HG02981 (cell line): Measurements from ENCODE around the gene GPATCH1.
"Not testable (repeated sequence)": the region's sequence is repeated elsewhere in the genome, so short reads cannot be mapped to it uniquely, and the experiment has no call there.

Experiments used
- ATAC-seq: cut with Tn5 transposase; IDR thresholded peaks from one replicate; pipeline ENCODE4 v1.9.1; 2021; ENCODE audit warnings: mild to moderate bottlenecking, moderate library complexity; ENCODE audit not compliant: unreplicated experiment

The GPATCH1 gene

DNA sequence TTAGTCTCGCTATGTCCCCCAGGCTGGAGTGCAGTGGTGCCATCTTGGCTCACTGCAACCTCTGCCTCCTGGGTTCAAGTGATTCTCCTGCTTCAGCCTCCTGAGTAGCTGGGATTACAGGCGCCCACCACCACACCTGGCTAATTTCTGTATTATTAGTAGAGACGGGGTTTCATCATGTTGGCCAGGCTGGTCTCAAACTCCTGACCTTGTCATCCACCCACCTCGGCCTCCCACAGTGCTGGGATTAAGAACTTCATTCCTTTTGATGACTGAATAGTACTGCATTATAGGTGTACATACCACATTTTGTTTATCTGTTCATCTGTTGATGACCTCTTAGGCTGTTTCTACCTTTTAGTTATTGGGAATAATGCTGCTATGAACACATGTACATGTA, 71.6 kb downstream of the GPATCH1 start:
- ATAC-seq = not testable (repeated sequence)

DNA sequence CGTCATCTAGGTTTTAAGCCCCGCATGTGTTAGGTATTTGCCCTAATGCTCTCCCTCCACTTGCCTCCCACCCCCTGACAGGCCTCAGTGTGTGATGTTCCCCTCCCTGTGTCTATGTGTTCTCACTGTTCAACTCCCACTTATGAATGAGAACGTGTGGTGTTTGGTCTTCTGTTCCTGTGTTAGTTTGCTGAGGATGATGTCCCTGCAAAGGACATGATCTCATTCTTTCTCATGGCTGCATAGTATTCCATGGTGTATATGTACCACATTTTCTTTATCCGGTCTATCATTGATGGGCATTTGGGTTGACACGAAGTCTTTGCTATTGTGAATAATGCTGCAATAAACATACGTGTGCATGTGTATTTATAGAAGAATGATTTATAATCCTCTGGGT, 73.3 kb downstream of the GPATCH1 start:
- ATAC-seq = not testable (repeated sequence)

DNA sequence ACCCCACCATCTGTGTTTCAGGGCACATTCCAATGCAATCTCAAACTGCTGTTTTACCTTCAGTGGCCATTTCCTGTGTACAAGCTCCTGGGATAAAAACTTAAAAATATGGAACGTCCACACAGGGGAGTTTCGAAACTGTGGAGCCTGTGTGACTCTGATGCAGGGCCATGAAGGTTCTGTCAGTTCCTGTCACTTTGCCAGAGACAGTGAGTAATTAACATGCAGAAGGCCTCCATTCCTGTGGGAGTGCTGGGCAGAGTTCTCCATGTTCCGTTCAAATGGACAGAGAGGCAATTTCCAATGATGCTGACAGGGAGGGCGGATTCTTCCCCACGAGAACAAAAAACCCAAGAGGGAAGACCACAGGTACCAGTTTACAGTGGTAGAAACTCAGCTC, 75.4 kb downstream of the GPATCH1 start:
- no peak for ATAC-seq

DNA sequence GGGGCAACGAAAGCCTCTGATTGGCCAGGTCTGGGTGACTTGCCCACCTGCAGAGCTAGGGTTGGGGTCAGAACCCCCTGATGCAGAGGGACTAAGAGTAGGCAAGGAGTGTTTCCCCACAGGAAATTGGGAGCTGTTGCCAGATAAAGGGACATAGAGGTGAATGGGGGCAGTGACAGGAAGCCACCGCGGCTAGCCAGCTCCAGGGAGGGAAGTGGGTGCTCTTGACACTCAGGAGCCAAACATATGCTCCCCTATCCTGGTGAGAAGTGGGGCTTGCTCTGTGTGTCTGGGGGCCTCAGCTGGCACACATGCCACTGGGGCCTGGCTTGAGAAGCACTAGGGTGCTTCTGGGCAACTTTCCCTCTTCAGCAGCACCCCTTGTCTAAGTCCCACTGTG, 76.9 kb downstream of the GPATCH1 start:
- ATAC-seq = no peak

- ATAC-seq = no peak
Measured at GRCh38 chr19:33158365-33158764, 77.4 kb downstream of the GPATCH1 start.

- no peak for ATAC-seq
Measured at GRCh38 chr19:33159149-33159548, 78.2 kb downstream of the GPATCH1 start.

- ATAC-seq = no peak
Measured at GRCh38 chr19:33159893-33160292, 78.9 kb downstream of the GPATCH1 start.

DNA sequence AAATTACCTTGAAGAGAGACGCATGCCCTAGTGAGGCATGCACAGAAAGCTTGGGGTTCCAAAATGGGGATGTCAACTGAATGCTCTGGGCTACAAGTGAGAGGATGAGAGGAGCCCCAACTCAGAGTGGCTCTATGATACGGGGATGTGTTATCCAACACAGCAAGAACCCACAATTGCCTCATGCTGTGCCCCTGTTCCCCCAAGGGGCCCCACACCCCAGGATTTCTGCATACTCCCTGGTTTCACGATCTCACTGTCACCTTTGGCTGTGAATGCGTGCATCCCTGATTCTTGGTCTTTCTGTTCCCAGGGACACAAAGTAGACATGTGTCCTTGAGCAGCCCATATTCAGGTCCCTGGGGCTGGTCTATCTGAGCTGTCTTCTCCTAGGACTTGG, 80.2 kb downstream of the GPATCH1 start:
- ATAC-seq = no peak

GRCh38 chr19:33163481-33163880, 82.5 kb downstream of the GPATCH1 start:
- ATAC-seq = no peak

DNA sequence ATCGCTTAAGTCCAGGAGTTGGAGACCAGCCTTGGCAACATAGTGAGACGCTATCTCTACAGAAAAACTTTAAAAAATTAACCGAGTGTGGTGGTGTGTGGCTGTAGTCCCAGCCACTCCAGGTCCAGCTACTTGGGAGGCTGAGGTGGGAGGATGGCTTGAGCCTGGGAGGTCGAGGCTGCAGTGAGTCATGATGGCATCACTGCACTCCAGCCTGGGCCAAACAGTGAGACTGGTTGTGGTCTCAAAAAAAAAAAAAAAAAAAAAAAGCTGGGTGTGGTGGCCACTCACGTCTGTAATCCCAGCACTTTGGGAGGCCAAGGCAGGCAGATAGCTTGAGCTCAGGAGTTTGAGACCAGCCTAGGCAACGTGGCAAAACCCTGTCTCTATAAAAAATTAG, 85.1 kb downstream of the GPATCH1 start:
- not testable (repeated sequence) for ATAC-seq

GRCh38 chr19:33167438-33167837, 86.5 kb downstream of the GPATCH1 start:
- ATAC-seq = no peak

- ATAC-seq = no peak
Measured at GRCh38 chr19:33168528-33168927, 87.5 kb downstream of the GPATCH1 start.

DNA sequence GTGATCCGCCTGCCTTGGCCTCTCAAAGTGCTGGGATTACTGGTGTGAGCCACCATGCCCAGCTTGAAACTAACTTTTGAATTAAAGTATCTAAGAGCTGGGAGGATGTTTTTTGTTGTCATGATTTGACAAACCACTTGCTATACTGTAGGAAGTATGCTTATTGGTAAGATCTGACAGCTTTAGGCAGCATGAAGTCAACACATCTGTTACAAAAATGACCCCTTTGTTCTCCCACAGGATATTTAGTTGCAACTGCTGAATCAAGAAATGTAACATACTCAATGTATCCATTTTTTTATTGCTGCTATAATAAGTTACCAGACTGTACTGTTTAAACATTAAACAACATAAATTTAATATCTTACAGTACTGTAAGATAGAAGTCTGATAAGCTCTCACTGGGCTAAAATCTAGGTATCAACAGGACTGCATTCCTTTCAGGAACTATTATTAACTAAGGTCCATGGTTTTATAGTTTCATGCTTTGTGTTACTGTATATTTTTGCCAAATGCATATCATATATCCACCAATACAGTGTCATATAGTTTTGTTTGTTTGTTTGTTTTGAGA, 90.3 kb downstream of the GPATCH1 start:
- ATAC-seq = no peak

DNA sequence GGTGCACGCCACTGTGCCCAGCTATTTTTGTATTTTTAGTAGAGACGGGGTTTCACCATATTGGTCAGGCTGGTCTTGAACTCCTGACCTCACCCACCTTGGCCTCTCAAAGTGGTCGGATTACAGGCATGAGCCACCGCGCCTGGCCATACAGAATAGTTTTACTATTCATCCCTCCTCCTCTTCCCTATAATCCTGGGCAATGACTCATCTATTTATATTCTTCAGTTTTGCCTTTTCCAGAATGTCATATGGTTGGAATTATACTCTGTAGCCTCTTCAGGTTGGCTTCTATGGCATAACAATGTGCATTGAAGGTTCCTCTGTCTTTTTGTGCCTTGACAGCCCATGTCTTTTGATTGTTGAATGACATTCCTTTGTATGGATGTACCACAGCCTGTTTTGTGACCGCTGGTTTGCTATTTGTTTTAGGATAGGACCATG, 91.0 kb downstream of the GPATCH1 start:
- no peak for ATAC-seq

DNA sequence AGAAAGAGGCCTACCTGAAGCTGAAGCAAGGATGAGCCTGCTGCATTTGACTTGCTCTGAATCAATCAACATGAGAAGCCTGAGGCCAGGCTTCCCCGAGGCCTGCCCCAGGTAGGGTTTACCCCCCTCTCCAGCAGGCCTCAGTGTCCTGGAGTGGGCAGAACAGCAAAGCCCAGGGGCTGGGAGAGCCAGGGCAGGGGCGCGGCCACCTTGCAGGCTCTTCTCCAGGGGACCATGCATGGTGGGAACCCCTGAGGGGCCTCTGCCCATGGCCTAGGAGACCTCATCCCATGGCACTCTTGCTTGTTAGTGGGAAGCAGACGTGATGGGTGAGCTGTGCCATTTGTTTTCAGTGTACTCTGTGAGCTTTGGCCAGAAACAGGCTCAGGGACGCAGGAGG, 93.2 kb downstream of the GPATCH1 start:
- no peak for ATAC-seq

- no peak for ATAC-seq
Measured at GRCh38 chr19:33175156-33175782, 94.3 kb downstream of the GPATCH1 start.

GRCh38 chr19:33175886-33176669, 95.1 kb downstream of the GPATCH1 start:
- ATAC-seq = peak; percentile 3

DNA sequence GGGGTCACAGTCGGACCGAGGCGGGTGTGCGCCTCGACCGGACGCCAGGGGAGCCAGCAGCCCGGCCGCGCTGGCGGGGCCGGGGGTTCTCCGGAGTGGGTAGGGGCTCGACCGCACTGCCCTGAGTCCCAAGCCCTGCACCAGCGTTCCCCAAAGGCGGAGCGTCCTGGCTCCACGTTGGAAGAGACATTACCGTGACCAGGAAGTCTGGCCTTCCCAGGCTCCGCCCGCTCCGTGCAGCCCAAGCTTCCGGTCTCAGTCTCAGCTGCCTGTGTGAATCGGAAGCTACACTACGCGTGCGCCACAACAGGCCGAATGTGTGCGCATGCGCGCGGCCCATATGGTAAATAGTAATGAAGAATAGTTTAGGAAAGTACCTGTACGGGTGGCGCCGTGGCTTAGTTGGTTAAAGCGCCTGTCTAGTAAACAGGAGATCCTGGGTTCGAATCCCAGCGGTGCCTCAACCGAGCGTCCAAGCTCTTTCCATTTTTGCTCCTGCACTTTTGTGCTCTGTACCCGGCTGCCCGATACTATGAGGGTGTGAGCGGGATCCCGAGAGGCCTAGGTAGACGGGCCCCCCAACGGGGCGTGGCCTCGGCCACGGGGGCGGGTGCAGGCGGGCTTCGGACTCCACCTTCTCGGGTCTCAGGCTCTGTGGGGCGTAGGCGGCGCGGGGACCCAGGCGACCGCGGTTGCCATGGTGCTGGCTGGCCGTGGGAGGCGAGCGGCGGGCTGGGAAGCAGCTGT, 95.9 kb downstream of the GPATCH1 start:
- ATAC-seq = peak; percentile 82

DNA sequence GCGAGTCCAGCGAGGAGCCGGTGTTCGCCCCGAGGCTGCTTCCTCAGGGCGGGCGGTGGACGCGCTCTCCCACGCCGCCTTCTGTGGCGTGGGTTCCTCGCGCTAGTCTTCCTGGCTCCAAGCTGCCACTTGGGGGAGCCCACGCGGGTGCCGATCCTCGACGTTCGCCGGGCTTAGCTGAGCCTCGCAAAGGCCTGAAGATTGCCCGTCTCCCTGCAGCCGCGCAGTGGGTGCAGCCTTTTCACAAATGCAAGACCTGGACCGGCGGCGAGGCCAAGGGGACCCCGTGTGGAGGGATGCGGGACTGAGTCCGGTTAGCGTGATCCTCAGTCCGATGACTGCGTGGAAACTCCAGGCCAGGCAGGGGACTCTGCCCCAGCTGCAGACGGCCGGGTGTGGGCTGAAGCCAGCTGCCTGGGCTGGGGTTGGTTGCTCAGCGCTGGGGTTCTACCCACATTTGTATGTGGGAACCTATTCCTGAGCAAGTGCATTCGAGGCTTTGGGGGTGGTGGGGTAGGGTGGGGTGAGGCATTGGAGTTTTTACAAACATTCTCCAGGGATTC, 96.5 kb downstream of the GPATCH1 start:
- ATAC-seq = no peak
